ENCODE data around the gene ENTPD8.

Gene ENTPD8

DNA sequence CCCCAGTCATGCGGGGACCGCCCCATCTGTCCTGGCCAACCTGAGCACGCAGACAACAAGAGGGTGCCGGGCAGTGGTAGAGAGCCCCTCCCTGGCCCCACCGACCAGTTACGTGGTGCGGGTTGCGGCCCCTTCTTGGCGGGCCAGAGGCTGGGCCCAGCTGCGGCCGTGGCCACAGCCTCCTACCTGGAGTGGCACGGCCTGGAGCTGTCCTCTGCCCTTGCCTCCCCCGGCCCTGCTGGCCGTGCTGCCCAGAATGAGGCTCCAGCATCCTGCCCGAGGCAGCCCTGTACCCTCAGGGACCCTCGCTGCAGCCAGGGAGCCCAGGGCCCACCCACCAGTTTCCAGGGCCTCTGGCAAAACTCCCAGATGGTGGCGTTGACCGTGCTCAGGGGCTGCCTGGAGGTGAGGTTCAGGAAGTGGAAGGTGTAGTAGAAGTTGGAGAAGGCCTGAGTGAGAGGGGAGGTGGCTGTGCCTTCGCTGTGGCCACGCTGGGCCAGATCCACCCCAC, 5.7 kb downstream of the ENTPD8 start:
- TF ChIP-seq MYC (IDR thresholded peaks at IDR 0.05; ENCODE audit: low read depth, low read length), result no peak
- H3K4me3 ChIP-seq (ENCODE audit: low read depth, low read length), result no peak overlapping the region
- no peak for DNase-seq (ENCODE audit: low read depth)

GRCh38 chr9:137434498-137435380, 6.4 kb downstream of the ENTPD8 start:
- no peak overlapping the region for H3K4me3 ChIP-seq (ENCODE audit: low read depth, low read length)
- DNase-seq (ENCODE audit: low read depth), result no peak
- TF ChIP-seq, protein P1, sequence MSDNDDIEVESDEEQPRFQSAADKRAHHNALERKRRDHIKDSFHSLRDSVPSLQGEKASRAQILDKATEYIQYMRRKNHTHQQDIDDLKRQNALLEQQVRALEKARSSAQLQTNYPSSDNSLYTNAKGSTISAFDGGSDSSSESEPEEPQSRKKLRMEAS (IDR thresholded peaks at IDR 0.05; ENCODE audit: low read depth, low read length), result no peak
- TF ChIP-seq MYC (IDR thresholded peaks at IDR 0.05; ENCODE audit: low read depth, low read length) (no peak), CTCF (IDR thresholded peaks at IDR 0.05; ENCODE audit: low read depth, low read length) (no peak), POLR2A (IDR thresholded peaks at IDR 0.05; ENCODE audit: extremely low read depth, insufficient read length) (no peak)

DNA sequence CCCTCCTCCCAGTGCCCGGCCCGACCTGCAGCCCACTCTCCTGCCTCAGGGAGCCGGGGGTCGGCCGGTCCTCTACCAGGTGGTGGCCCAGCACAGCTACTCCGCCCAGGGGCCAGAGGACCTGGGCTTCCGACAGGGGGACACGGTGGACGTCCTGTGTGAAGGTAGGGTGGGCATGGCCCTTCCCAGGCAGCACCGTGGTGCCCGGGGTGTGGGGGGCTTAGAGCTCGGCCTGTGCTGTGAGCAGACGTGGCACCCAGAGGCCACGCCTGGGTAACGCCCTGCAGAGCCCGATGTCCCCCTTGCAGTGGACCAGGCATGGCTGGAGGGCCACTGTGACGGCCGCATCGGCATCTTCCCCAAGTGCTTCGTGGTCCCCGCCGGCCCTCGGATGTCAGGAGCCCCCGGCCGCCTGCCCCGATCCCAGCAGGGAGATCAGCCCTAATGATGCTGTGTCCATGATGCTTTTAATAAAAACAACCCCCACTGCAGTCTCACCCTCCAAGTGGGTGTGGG, 7.2 kb downstream of the ENTPD8 start:
- H3K4me3 ChIP-seq (ENCODE audit: low read depth, low read length), result no peak overlapping the region
- TF ChIP-seq MYC (IDR thresholded peaks at IDR 0.05; ENCODE audit: low read depth, low read length), result no peak
- no peak for TF ChIP-seq CTCF (IDR thresholded peaks at IDR 0.05; ENCODE audit: low read depth, low read length)
- TF ChIP-seq POLR2A (IDR thresholded peaks at IDR 0.05; ENCODE audit: extremely low read depth, insufficient read length), result no peak
- TF ChIP-seq, protein P1 (IDR thresholded peaks at IDR 0.05; ENCODE audit: low read depth, low read length), result no peak
- DNase-seq (ENCODE audit: low read depth), result no peak

DNA sequence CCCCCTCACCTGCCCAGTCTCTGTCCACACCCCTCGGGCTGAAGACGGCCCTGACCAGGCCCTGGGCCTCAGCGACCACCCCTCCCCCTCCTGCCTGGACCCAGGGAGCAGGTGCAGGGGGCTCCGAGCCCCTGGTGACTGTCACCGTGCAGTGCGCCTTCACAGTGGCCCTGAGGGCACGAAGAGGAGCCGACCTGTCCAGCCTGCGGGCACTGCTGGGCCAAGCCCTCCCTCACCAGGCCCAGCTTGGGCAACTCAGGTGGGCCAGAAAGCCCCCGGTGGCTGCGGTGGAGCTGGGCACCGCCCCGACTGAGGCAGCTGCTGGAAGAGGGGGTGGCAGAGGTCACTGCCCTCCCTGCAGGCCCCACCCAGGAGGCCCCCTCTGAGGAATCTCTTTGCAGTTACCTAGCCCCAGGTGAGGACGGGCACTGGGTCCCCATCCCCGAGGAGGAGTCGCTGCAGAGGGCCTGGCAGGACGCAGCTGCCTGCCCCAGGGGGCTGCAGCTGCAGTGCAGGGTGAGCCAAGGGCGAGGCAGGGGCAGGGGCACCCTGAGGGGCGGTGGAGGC, 7.7 kb downstream of the ENTPD8 start:
- no peak for DNase-seq (ENCODE audit: low read depth)
- no peak overlapping the region for H3K4me3 ChIP-seq (ENCODE audit: low read depth, low read length)
- TF ChIP-seq CTCF (IDR thresholded peaks at IDR 0.05; ENCODE audit: low read depth, low read length) (no peak), POLR2A (IDR thresholded peaks at IDR 0.05; ENCODE audit: extremely low read depth, insufficient read length) (no peak), MYC (IDR thresholded peaks at IDR 0.05; ENCODE audit: low read depth, low read length) (no peak)
- TF ChIP-seq, protein P1 (IDR thresholded peaks at IDR 0.05; ENCODE audit: low read depth, low read length), result no peak

- no peak for DNase-seq (ENCODE audit: low read depth)
- TF ChIP-seq POLR2A (IDR thresholded peaks at IDR 0.05; ENCODE audit: extremely low read depth, insufficient read length) (no peak), MYC (IDR thresholded peaks at IDR 0.05; ENCODE audit: low read depth, low read length) (no peak), CTCF (IDR thresholded peaks at IDR 0.05; ENCODE audit: low read depth, low read length) (no peak)
- TF ChIP-seq, protein P1 (IDR thresholded peaks at IDR 0.05; ENCODE audit: low read depth, low read length), result no peak
- no peak overlapping the region for H3K4me3 ChIP-seq (ENCODE audit: low read depth, low read length)
These were observed 8.3 kb downstream of the ENTPD8 start for GRCh38 chr9:137432687-137433348.
